Measurements from ENCODE around the gene CACNA1I. TPM values are rescaled to one million over a fixed set of nuclear protein-coding genes. Genes with fewer than 3 reads are reported as not detected.

CACNA1I gene
- total and polyA plus RNA-seq, 2 donors (not counting 3 experiments of a cell fraction or from before 2014, with no cell fraction given): not detected

GRCh38 chr22:39525658-39525975 is 44.9 kb upstream of the CACNA1I start:
- intact Hi-C loops (cut with micrococcal nuclease): loop anchor here (10.0 kb wide), 2 partner anchors 271 to 351 kb away; no protein-coding TSS in a partner anchor
- DNase-seq (ENCODE audit: low read depth, low spot score) (no peak), FAIRE-seq (no peak)
- ChIA-PET CTCF (interaction anchor here (1.4 to 2.5 kb wide), 3 partner anchors 11 to 499 kb away, joined by 4 to 17 read pairs (median 12); no protein-coding TSS in a partner anchor), POLR2A (interaction anchor here (0.7 to 1.6 kb wide), 2 partner anchors 32 to 126 kb away, joined by 3 to 6 read pairs; partner anchors contain the start of gene TAB1)
- Histone ChIP-seq H4K20me1 (replicated peaks; ENCODE audit: control insufficient read depth, extremely low read depth, insufficient read depth, low read length) (no peaks in the 10 kb centered on the region), H3K4me1 (ENCODE audit: control insufficient read depth, extremely low read depth, insufficient read depth, low read length) (peaks cover 19% of the 10 kb centered on the region), H3K36me3 (ENCODE audit: control insufficient read depth in 2 of 2, extremely low read depth in 1 of 2, insufficient read depth in 2 of 2, low read length in 2 of 2) (peaks cover 5 to 24% of the 10 kb centered on the region in 2 experiments), H3K4me3 (replicated peaks in 1 of 3; ENCODE audit: insufficient read depth in 1 of 3, low read depth in 1 of 3, low read length in 3 of 3) (no peak overlapping the region), H3K27ac (ENCODE audit: insufficient read depth, low read depth, low read length) (no peak overlapping the region), H3K9ac (replicated peaks; ENCODE audit: extremely low read depth, insufficient read depth, low read length) (no peak overlapping the region), H2AFZ (ENCODE audit: low read depth, low read length) (no peak overlapping the region), H3K9me3 (replicated peaks; ENCODE audit: control insufficient read depth, insufficient read depth, low read length) (no peaks in the 10 kb centered on the region), H3K9me1 (replicated peaks; ENCODE audit: control insufficient read depth, extremely low read depth, insufficient read depth, low read length) (no peaks in the 10 kb centered on the region), H3K27me3 (ENCODE audit: control insufficient read depth in 2 of 2, insufficient read depth in 2 of 2, low read length in 2 of 2) (no peaks in the 10 kb centered on the region), H3K79me2 (ENCODE audit: control insufficient read depth, insufficient read depth, low read length) (peaks cover 57% of the 10 kb centered on the region), H3K4me2 (ENCODE audit: insufficient read depth, low read length) (no peak overlapping the region)
- no TSS peak for BruUV-seq (replicated peaks)
- dilution Hi-C loops (cut with MboI; ENCODE audit: extremely low pct_ligation_motif_present, low sequenced_read_pairs): no loop called here
- no peak for TF ChIP-seq FOS (IDR thresholded peaks at IDR 0.05; ENCODE audit: borderline replicate concordance, insufficient read depth, low read length)
- no peak for TF ChIP-seq JUN (IDR thresholded peaks at IDR 0.05; ENCODE audit: borderline replicate concordance, insufficient read depth, insufficient read length, low read depth)
- TF ChIP-seq GATA2 (IDR thresholded peaks at IDR 0.05; ENCODE audit: insufficient read depth, insufficient read length, low read depth, low read length): no peak
- TF ChIP-seq POLR2A (IDR thresholded peaks at IDR 0.05; ENCODE audit: low read depth, low read length): no peak
- TF ChIP-seq MAX (IDR thresholded peaks at IDR 0.05; ENCODE audit: insufficient read depth, insufficient read length): no peak
- no peak for TF ChIP-seq EZH2 (IDR thresholded peaks at IDR 0.05; ENCODE audit: borderline replicate concordance, low read depth, low read length, severe bottlenecking)
- TF ChIP-seq CTCF (IDR thresholded peaks at IDR 0.05; ENCODE audit: extremely low read depth in 1 of 2, insufficient read depth in 1 of 2, low read depth in 1 of 2, low read length in 2 of 2): no peak
- TF ChIP-seq MYC (IDR thresholded peaks at IDR 0.05; ENCODE audit: low read depth, low read length): no peak
- no peak for TF ChIP-seq POLR2AphosphoS5 (IDR thresholded peaks at IDR 0.05; ENCODE audit: insufficient read depth, low read depth, low read length)
